Smooth muscle cell (in vitro differentiated cells): ENCODE measurements around the gene RHOT2. TPM values are rescaled to one million over a fixed set of nuclear protein-coding genes. Genes with fewer than 3 reads are reported as not detected.

Source experiments
- DNase-seq: peaks from one replicate; lab custom pipeline; 2025; ENCODE audit not compliant: unreplicated experiment; lab: John Stamatoyannopoulos, UW
- H2AFZ ChIP-seq: fragments of 200-600 bp; sonication (generic); 2 replicates; pipeline ENCODE4 v1.6.0; 2016; ENCODE audit warnings: antibody characterized with exemption, low read depth, mild to moderate bottlenecking
- H3F3A ChIP-seq: fragments of 200-600 bp; sonication (generic); 2 replicates; pipeline ENCODE4 v1.6.0; 2017; ENCODE audit warnings: antibody characterized with exemption, low read depth
- H3K27ac ChIP-seq: fragments of 200-600 bp; sonication (generic); 2 replicates; pipeline ENCODE4 v1.5.1; 2016; ENCODE audit warnings: low read depth, mild to moderate bottlenecking
- H3K27me3 ChIP-seq: fragments of 200-600 bp; sonication (generic); 2 replicates; pipeline ENCODE4 v1.6.1; 2016; ENCODE audit warnings: low read depth, mild to moderate bottlenecking
- H3K36me3 ChIP-seq: fragments of 200-600 bp; sonication (generic); 2 replicates; pipeline ENCODE4 v1.5.1; 2016; ENCODE audit warnings: low read depth
- H3K4me1 ChIP-seq: fragments of 200-600 bp; sonication (generic); 2 replicates; pipeline ENCODE4 v1.5.1; 2016; ENCODE audit warnings: low read depth
- H3K4me2 ChIP-seq: fragments of 200-600 bp; sonication (generic); 2 replicates; pipeline ENCODE4 v1.6.0; 2016; ENCODE audit warnings: mild to moderate bottlenecking
- H3K4me3 ChIP-seq: fragments of 200-600 bp; sonication (generic); 2 replicates; pipeline ENCODE4 v1.5.1; 2016; ENCODE audit warnings: mild to moderate bottlenecking
- H3K79me2 ChIP-seq: fragments of 200-600 bp; sonication (generic); 2 replicates; pipeline ENCODE4 v1.6.0; 2016; ENCODE audit warnings: low read depth, mild to moderate bottlenecking
- H3K9ac ChIP-seq: fragments of 200-600 bp; sonication (generic); 2 replicates; pipeline ENCODE4 v1.6.0; 2016; ENCODE audit warnings: low read depth
- H3K9me3 ChIP-seq: fragments of 200-600 bp; sonication (generic); replicated peaks from 2 replicates; pipeline ENCODE4 v1.5.1; 2016; ENCODE audit warnings: low read depth
- H4K20me1 ChIP-seq: fragments of 200-600 bp; sonication (generic); 2 replicates; pipeline ENCODE4 v1.6.0; 2016; ENCODE audit warnings: low read depth
- CTCF ChIP-seq: fragments of 200-600 bp; sonication (generic); IDR thresholded peaks from 2 replicates; pipeline ENCODE4 v1.5.1; 2017; ENCODE audit warnings: borderline replicate concordance, mild to moderate bottlenecking, antibody characterized with exemption; ENCODE audit not compliant: insufficient read depth, poor library complexity, severe bottlenecking
- WGBS: methylation state at CpG from one replicate; pipeline ENCODE4 v1.1.7; 2016; ENCODE audit warnings: low lambda C conversion rate; 5-methylcytosine and 5-hydroxymethylcytosine counted together
- polyA plus RNA-seq: library from polyadenylated mRNA; unstranded; fragments of >200 nt; fragmentation: Nextera tagmentation; extraction: Ambion mirVana; gene quantifications from 2 replicates; pipeline ENCODE4 v1.2.1, GENCODE V29; 2016
- total RNA-seq: library from RNA; depleted of rRNA; stranded (reverse); fragments of >200 nt; gene quantifications from 2 replicates; pipeline ENCODE4 v1.2.3, GENCODE V29; 2014

Gene RHOT2
- total and polyA plus RNA-seq, 2 experiments from 2014 or later: 41.4 to 148 TPM

- Histone ChIP-seq H3F3A (no peaks in the 10 kb centered on the region), H3K79me2 (peaks cover 32% of the 10 kb centered on the region), H3K4me3 (peak overlapping the region; percentile 60), H3K4me1 (peaks cover 18% of the 10 kb centered on the region), H3K9me3 (no peaks in the 10 kb centered on the region), H4K20me1 (peaks cover 33% of the 10 kb centered on the region), H3K4me2 (peak overlapping the region; percentile 95), H3K27me3 (no peaks in the 10 kb centered on the region), H3K9ac (peak overlapping the region; percentile 58), H2AFZ (no peak overlapping the region), H3K36me3 (no peaks in the 10 kb centered on the region), H3K27ac (peak overlapping the region; percentile 84)
- no peak for TF ChIP-seq CTCF
- 17% methylated on average over 51 of the region's 57 CpGs for WGBS
- no peak for DNase-seq
Measured at GRCh38 chr16:683396-684070, 15.6 kb downstream of the RHOT2 start.

GRCh38 chr16:684071-684794 is 16.3 kb downstream of the RHOT2 start, which contains the start of gene JMJD8:
Gene JMJD8, minus strand, starts transcription at chr16:684334. Its CDS starts 15 bp downstream, at chr16:684319.
- 18% methylated on average over 54 of the region's 91 CpGs for WGBS
- TF ChIP-seq CTCF: no peak
- H2AFZ ChIP-seq: no peak within 1 kb of the TSS
- H3F3A ChIP-seq: no peaks in the 10 kb centered on the region
- H3K9me3 ChIP-seq: no peaks in the 10 kb centered on the region
- H3K27ac ChIP-seq: peak within 1 kb of the TSS; percentile 84
- H4K20me1 ChIP-seq: peaks cover 33% of the 10 kb centered on the region
- H3K27me3 ChIP-seq: no peaks in the 10 kb centered on the region
- H3K4me2 ChIP-seq: peak within 1 kb of the TSS; percentile 95
- H3K79me2 ChIP-seq: peaks cover 35% of the 10 kb centered on the region
- H3K4me3 ChIP-seq: peak within 1 kb of the TSS; percentile 60
- H3K9ac ChIP-seq: peak within 1 kb of the TSS; percentile 71
- peaks cover 18% of the 10 kb centered on the region for H3K4me1 ChIP-seq
- H3K36me3 ChIP-seq: no peaks in the 10 kb centered on the region
- DNase-seq: peak; percentile 82

GRCh38 chr16:684961-685696 is 17.2 kb downstream of the RHOT2 start:
- no peak overlapping the region for H3K9ac ChIP-seq
- H2AFZ ChIP-seq: no peak overlapping the region
- H3F3A ChIP-seq: no peaks in the 10 kb centered on the region
- H3K4me3 ChIP-seq: peak overlapping the region; percentile 60
- 97% methylated on average over 45 of the region's 61 CpGs for WGBS
- no peaks in the 10 kb centered on the region for H3K27me3 ChIP-seq
- peaks cover 24% of the 10 kb centered on the region for H3K4me1 ChIP-seq
- DNase-seq: no peak
- peaks cover 43% of the 10 kb centered on the region for H3K79me2 ChIP-seq
- peak overlapping the region; percentile 95 for H3K4me2 ChIP-seq
- no peak for TF ChIP-seq CTCF
- H3K27ac ChIP-seq: peak overlapping the region; percentile 84
- H4K20me1 ChIP-seq: peaks cover 33% of the 10 kb centered on the region
- H3K9me3 ChIP-seq: no peaks in the 10 kb centered on the region
- H3K36me3 ChIP-seq: no peaks in the 10 kb centered on the region
